Measurements from ENCODE around the gene ASB10.

GRCh38 chr7:151179946-151180345 lies 7.1 kb downstream of the ASB10 start:
- no peak for TF ChIP-seq CTCF (conservative IDR thresholded peaks at IDR 0.05; ENCODE audit: low read depth in 2 of 2)
- no peak for TF ChIP-seq REST (IDR thresholded peaks at IDR 0.05; ENCODE audit: unreplicated experiment)
